Non-pigmented ciliary epithelial cell (primary cell): ENCODE measurements around the gene PNPLA6.

Experiments
- DNase-seq: peaks from one replicate; pipeline ENCODE4 v3.0.0-alpha.2; 2010; ENCODE audit warnings: low read depth

Gene PNPLA6

DNA sequence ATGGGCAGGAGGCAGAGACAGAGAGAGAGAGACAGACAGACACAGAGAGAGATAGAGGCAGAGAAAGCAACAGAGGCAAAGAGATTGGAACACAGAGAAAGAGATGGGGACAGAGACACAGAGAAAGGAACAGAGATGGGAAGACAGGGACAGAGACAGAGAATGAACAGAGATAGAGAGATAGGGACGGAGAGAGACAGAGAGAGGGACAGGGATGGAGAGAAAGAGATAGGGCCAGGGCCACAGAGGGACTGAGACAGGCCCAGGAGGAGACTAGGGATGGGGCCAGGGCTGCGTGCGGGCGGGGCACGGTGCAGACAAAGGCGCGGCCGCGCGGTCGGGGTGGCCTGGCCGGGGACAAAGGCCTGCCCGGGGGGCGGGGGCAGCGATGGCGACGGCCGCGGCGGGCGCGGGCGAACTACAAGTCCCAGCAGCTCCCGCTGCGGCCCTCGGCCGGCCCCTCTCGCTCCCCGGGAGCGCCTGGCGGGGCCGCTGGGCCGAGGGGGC lies 19.8 kb upstream of the PNPLA6 start, which contains the start of gene ZNF358:
Gene ZNF358, plus strand, starts transcription at position 459 of the 507 bp plus-strand sequence. CDS start 3,140 bp downstream, outside the sequence.
- DNase-seq, result no peak

DNA sequence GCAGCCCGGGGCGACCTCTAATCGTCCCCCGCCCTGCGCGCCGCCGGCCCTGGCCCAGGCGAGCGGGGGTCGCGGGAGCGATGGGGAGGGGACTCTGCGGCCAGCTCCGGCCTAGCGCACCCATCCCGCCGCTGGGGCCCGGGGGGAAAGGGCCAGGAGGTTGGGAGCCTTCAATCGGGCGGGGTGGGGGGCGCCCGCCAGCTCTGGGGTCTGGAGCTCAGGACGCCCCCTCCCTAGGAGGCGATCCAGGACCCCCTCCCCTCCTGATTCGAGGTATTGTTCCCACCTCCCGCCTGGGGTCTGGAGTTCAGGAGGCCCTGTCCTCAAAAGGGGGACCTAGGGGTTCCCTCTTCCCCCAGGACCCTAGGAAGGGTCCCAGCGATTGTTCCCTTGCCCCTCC lies 19.2 kb upstream of the PNPLA6 start:
- DNase-seq, result no peak

GRCh38 chr19:7516878-7517277 lies 18.6 kb upstream of the PNPLA6 start:
- no peak for DNase-seq

GRCh38 chr19:7519361-7520130 lies 16.0 kb upstream of the PNPLA6 start:
- DNase-seq, result no peak

GRCh38 chr19:7520131-7521051 lies 15.1 kb upstream of the PNPLA6 start:
- no peak for DNase-seq

GRCh38 chr19:7521551-7522071 lies 13.9 kb upstream of the PNPLA6 start:
- DNase-seq, result no peak

DNA sequence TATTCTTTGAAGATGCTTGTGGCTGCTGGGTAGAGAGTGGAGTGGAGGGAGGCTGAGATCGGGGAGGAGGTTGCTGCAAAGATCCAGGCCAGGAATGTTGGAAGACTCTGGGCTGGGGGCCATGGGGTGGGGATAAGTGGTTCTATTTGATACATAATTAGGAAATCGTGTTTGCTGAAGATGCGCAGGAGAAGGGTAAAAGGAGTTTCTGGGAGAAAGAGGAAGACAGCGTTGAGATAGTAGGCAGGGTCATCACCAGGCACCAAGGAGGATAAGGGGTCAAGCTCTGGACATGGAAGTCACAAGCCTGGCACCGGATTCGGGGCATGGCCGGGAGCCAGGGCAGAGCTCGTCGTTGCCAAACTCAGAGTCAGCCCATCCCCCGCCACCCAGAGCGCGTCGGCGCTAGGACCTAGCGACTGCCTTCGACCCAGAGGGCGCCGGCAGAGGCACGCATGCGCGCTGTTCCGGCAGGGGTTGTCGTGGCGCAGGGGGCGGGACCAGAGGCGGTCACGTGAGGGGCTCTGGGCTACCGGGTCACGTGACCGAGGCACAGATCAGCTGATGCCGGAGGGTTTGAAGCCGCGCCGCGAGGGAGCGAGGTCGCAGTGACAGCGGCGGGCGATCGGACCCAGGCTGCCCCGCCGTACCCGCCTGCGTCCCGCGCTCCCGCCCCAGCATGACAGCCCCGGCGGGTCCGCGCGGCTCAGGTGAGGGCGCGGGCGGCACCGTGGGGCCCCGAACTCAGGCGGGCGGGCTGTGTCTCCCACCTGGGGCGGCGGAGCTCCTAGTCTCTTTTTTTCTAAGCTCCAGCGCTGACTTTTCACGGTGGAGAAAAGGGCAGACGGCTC lies 13.2 kb upstream of the PNPLA6 start, which contains the start of gene MCOLN1:
Gene MCOLN1, plus strand, starts transcription at position 553 of the 851 bp plus-strand sequence. Its CDS starts 127 bp downstream, at position 680.
- no peak for DNase-seq

GRCh38 chr19:7522923-7523667 lies 12.4 kb upstream of the PNPLA6 start:
- no peak for DNase-seq

DNA sequence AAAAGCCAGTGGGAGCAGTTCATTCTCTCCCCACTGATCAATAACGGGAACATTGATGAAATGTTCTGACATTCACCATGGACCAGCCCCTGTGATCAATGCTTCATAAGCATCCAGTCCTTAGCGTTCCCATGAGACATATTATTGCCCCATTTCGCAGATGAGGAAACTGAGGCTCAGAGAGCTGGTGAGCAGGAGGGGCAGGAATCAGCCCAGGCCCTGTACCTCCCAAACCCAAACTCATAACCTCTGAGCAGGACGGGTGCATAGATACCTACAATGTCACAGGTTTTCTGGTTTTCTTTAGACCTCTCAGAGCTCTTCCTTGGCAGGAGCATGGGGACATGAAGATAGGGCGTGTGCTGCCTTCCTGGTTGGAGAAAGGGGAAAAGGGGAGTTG lies 11.0 kb upstream of the PNPLA6 start:
- no peak for DNase-seq

- no peak for DNase-seq
Measured at GRCh38 chr19:7524992-7525739, 10.4 kb upstream of the PNPLA6 start.

- no peak for DNase-seq
Measured at GRCh38 chr19:7526059-7526929, 9.2 kb upstream of the PNPLA6 start.

DNA sequence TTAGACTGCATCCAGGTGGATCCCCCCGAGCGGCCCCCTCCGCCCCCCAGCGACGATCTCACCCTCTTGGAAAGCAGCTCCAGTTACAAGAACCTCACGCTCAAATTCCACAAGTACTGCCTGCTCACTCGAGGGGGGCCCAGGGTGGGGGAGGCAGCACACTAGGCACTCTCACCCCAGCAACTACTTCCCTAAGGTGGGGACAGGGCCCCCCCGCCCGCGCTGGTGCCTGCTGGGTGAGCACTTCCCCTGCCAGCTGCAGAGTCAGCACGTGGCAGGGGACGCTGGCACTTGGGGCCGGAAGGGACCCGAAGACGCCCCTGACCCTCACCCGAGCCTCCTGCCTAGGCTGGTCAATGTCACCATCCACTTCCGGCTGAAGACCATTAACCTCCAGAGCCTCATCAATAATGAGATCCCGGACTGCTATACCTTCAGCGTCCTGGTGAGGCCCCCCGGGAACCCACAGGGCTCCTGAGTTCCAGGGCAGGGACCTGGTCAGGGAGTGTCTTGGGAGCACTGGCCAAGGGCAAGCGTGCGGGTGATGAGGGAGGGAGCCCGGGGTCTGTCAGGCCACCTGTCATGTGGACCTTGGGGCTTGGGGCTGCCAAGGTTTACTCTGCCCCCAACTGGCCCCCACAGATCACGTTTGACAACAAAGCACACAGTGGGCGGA lies 7.9 kb upstream of the PNPLA6 start:
- DNase-seq, result no peak

GRCh38 chr19:7528192-7528519 lies 7.4 kb upstream of the PNPLA6 start:
- DNase-seq, result no peak

- no peak for DNase-seq
Measured at GRCh38 chr19:7528522-7529245, 6.8 kb upstream of the PNPLA6 start.

- DNase-seq, result no peak
Measured at GRCh38 chr19:7529246-7529600, 6.3 kb upstream of the PNPLA6 start.

- DNase-seq, result no peak
Measured at GRCh38 chr19:7529610-7530490, 5.7 kb upstream of the PNPLA6 start.
